CD4-positive, alpha-beta T cell treated with Interleukin-15 for 4 hours (primary cell): ENCODE measurements around the gene RNH1.

ENCODE experiments used
- DNase-seq: peaks from one replicate; pipeline ENCODE4 v3.0.0-alpha.2; 2020; ENCODE audit warnings: low spot score

RNH1 gene

GRCh38 chr11:506995-507726 lies at the start of gene RNH1:
RNH1 (minus strand) TSS chr11:507242; CDS start chr11:502162, 5,080 bp downstream.
- DNase-seq: peak; percentile 98

DNA sequence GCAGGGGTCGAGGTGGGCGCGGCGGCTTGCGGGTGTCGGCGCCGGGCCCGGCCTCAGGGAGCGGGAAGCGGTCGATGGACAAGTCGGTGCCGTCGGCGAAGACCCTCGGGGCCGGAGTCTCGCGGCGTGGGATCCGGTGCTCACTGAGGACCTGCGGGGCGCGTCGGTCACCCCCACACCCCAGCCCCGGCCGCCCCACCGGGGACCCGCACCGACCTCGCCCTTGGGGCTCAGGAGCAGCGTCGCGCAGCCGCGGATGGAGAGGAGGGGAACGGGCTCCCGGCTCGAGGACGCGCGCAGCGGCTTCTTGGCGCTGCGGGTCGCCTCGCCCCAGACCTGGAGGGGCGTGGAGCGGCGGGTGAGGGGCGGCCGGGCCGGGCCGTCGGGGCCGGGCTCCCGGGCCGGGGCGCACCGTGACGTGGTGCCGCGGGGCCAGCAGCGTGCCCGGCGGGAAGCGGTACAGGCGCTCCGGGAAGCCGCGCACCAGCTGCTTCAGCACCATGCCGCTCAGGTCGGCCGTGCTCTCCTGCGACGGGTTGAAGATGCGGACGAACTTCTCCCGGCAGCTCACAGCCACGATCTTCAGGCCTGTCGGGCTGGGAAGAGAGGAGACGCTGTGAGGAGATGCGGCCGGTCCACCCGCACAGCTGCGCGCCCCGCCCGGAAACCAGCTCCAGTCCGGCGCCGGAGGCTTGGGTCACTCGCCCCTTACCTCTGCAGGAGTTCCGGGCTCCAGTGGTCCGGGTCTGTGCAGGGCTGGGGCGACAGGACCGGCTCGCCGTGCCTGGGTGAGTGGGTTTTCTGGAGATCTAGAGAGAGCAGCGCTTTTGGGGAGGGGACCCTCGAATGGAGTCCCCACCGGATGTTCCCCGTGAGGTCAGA lies 49.0 kb upstream of the RNH1 start:
- DNase-seq: no peak

GRCh38 chr11:555227-555779 lies 48.3 kb upstream of the RNH1 start:
- DNase-seq: no peak

GRCh38 chr11:554428-555226 lies 47.6 kb upstream of the RNH1 start:
- DNase-seq: peak; percentile 80

- DNase-seq: no peak
These were observed 46.9 kb upstream of the RNH1 start for GRCh38 chr11:553988-554340.

- no peak for DNase-seq
These were observed 46.3 kb upstream of the RNH1 start for GRCh38 chr11:553083-553987.

DNA sequence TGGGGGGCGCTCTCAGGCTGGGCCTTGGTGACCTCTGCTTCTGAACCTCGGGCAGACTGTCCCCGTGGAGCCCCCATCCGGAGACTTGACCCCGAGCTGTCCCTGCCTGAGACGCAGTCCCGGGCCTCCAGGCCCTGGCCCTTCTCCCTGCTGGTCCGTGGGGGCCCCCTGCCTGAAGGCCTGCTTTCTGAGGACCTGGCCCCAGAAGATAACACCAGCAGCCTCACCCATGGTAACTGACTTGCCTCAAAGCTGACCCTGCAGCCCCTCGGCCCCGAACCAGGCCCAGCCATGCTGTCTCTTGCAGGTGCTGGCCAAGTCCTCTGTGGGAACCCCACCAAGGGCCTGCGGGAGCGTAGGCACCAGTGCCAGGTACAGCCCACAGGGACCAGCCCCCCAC lies 44.6 kb upstream of the RNH1 start:
- no peak for DNase-seq

- DNase-seq: no peak
These were observed 44.1 kb upstream of the RNH1 start for GRCh38 chr11:551131-551530.

DNA sequence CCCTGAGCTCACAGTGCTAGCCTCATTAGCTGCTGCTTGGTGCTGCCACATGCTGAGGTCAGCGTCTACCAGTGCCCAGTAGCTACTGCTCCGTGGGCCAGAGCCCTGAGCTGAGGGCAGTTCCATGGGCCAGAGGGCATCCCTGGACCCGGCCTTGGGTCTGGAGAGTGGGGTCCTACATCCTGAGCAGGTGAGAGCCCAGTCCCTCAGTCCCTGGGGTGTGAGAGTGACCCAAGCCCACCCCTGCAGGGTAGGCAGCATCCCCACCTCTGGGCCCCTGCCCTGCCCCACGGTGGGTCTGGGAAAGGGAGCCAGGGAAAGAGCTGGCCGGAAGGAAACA lies 43.7 kb upstream of the RNH1 start:
- no peak for DNase-seq

- DNase-seq: no peak
These were observed 43.1 kb upstream of the RNH1 start for GRCh38 chr11:550021-550745.

DNA sequence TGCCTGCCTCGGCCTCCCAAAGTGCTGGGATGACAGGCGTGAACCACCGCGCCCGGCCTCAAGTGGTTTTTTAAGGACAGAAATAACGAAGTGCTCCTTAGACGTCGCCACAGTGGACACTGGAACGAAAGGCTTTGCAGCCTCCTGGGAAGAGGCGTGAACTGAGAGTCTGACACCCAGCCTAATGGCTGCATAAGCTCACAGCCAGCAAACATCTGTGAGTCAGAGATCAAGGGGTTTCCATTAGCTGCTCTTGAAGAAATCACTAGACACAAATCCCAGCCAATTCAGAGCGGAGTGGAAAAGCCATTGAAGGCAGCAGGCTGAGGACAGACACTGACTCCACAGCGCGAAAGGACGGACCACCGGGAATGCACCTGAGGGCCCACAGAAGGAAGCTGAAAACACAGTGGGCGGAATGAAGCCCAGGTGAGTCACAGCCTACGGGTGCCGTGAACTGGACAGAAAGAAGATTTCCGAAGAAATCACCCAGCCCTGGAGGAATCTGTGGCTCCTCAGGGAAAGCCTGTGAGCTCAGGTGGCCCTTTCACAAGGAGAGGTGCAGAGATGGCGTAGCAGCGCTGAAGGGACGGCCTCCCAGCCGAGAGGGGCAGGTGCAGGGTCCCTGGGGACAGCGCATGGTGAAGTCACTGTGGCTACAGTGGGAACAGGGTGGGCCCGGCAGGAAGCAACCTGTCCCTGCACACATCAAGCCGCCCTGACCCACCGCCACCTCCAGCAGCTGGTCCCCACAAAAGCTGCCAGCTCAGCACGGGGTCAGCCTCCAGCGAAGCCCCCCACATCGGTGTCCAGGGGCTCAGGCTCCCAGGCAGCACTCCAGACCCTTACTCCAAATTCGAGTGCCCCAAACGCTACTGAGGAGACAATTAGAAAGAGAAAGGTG lies 41.9 kb upstream of the RNH1 start:
- no peak for DNase-seq

DNA sequence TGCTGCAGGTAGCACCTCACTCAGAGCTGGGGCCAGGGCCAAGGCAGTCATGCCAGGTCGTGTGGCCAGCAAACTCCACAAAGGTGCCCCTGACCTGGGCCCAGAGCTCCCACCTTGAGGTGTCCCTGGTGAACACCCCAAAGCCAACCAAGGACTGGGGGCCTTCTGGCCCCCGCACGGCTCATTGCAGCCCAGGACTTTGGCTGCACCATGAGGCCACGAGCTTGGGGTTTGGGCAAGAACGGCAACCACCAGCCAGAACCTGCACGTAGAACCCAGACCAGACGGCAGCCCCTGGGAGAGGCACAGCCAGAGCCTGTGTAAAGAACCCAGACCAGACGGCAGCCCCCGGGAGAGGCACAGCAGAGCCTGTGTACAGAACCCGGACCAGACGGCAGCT lies 38.1 kb upstream of the RNH1 start:
- no peak for DNase-seq

DNA sequence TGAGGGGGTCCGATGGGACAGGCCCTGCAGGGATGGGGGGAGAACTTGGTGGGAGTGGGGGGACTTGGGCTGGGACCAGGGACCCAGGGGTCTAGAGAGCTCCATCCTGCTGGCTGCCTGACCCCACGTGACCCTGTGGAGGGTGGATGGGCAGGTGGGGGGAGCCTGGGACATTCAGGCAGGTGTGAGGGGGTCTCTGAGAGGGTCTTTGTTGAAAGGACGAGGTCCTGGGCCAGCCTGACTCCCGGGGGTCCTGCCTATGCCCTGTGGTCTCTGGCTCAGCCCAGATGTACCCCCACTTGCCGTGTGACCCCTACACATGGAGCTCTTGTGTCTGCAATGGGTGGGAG lies 37.8 kb upstream of the RNH1 start:
- DNase-seq: no peak

DNA sequence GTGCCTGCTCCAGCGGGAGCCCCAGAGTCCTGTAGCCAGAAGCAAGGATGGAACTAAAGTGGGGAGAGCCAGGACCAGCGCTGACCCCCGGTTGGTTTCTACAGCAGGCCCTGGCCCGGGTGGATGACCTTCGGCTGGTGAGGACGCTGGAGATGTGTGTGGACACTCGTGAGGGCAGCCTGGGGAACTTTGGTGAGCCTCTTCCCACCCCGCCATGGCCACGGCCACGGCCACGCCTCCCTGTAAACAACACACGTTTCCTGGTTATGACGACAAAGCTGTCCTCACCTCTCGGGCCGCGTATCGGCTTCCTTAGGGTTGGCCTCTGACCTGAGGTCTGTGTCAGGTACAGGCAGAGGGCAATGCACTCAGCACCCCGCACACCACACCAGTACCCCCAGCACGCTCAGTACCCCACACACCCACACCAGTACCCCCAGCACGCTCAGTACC lies 34.4 kb upstream of the RNH1 start:
- no peak for DNase-seq

- DNase-seq: no peak
These were observed 33.8 kb upstream of the RNH1 start for GRCh38 chr11:540583-541432.

DNA sequence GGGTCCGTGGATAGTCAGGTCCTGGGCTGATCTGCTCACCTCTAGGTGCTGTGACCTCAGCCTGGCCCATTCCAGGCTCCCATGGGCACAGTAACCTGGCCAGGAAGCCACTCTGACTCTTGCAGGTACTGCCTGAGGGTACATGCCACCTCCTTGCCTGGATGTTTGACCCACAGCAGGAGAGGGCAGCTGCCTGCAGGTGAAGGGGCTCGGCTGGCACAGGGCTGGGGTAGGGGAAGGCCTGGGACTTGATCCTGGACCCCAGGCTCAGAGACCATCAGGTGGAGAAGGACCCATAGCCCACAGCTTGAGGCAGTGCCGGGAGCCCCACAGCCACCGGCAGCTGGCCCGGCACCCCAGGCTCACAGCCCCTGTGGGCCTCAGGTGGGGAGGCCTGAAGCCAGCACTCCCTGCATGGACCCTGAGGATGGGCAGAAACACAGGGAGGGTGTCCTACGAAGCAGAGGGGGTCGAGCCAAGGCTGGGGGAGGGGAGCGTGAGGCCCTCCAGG lies 33.0 kb upstream of the RNH1 start:
- no peak for DNase-seq

DNA sequence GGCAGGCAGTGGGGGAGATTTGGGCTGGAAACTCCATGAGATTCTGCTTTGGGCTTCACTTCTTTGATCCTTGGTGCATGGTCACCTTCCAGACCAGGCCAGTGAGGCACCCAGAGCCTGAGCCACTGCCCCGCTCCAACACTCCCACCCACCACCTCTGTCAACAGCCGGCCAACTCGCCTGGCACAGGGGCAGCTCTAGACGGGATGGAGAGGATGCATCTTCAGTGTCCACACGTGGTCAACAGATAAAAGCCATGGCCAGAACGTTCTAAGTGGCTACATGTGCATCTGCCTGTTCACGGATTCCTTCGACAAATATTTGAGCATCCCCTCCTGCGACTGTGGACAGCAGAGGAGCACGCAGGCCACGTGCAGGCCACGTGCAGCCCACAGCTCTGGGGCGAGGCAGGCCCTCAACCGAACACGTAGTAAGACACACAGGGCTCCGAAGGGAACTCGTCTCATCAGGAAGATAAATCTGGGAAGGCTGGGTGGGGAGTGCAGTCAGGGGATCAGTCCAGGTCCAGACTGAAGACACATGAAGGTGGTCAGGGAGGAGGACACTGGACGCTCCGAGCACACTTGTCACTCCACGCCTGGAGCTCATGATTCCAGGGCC lies 31.5 kb upstream of the RNH1 start:
- no peak for DNase-seq
